GM23338 (cell line): ENCODE data around the gene DNAJC17. TPM values are rescaled to one million over a fixed set of nuclear protein-coding genes. Genes with fewer than 3 reads are reported as not detected.

ENCODE experiments used
- ATAC-seq: fragments of 200-7000 bp; cut with Tn5 transposase; 3 replicates; pipeline ENCODE4 v1.9.1; 2020
- DNase-seq: peaks from one replicate; pipeline ENCODE4 v3.0.0-alpha.2; 2015; ENCODE audit warnings: low spot score
- H2AFZ ChIP-seq: fragments of 200-600 bp; sonication (generic); 2 replicates; pipeline ENCODE4 v1.8.0; 2016; ENCODE audit warnings: antibody characterized with exemption, mild to moderate bottlenecking, moderate library complexity
- H3F3A ChIP-seq: fragments of 200-600 bp; sonication (generic); replicated peaks from 2 replicates; pipeline ENCODE4 v1.8.0; 2017; ENCODE audit warnings: antibody characterized with exemption, mixed run types, low read depth
- H3K27ac ChIP-seq: fragments of 200-600 bp; sonication (generic); 2 replicates; pipeline ENCODE4 v1.6.1; 2016; ENCODE audit warnings: low read depth
- H3K27me3 ChIP-seq: fragments of 200-600 bp; sonication (generic); 2 replicates; pipeline ENCODE4 v1.8.0; 2016; ENCODE audit warnings: mild to moderate bottlenecking, mixed run types, moderate library complexity; ENCODE audit not compliant: insufficient read depth
- H3K36me3 ChIP-seq: fragments of 200-600 bp; sonication (generic); 2 replicates; pipeline ENCODE4 v1.8.0; 2016; ENCODE audit warnings: mild to moderate bottlenecking; ENCODE audit not compliant: insufficient read depth
- H3K4me1 ChIP-seq: fragments of 200-600 bp; sonication (generic); 2 replicates; pipeline ENCODE4 v1.8.0; 2016; ENCODE audit warnings: mild to moderate bottlenecking, moderate library complexity; ENCODE audit not compliant: insufficient read depth
- H3K4me2 ChIP-seq: fragments of 200-600 bp; sonication (generic); 2 replicates; pipeline ENCODE4 v1.7.1; 2017; ENCODE audit warnings: mixed run types
- H3K4me3 ChIP-seq: fragments of 200-600 bp; sonication (generic); 2 replicates; pipeline ENCODE4 v1.6.1; 2016; ENCODE audit warnings: mixed run types
- H3K79me2 ChIP-seq: fragments of 200-600 bp; sonication (generic); replicated peaks from 2 replicates; pipeline ENCODE4 v1.8.0; 2017; ENCODE audit warnings: mild to moderate bottlenecking; ENCODE audit not compliant: insufficient read depth
- H3K9me2 ChIP-seq: fragments of 200-600 bp; sonication (generic); 2 replicates; pipeline ENCODE4 v1.8.0; 2017; ENCODE audit not compliant: insufficient read depth
- H4K20me1 ChIP-seq: fragments of 200-600 bp; sonication (generic); replicated peaks from 2 replicates; pipeline ENCODE4 v1.8.0; 2017; ENCODE audit warnings: mild to moderate bottlenecking; ENCODE audit not compliant: insufficient read depth
- H3K27ac Mint-ChIP-seq: 2 replicates; pipeline ENCODE4 v1.8.0; 2020; ENCODE audit warnings: inconsistent platforms, mild to moderate bottlenecking, moderate library complexity, mixed read lengths
- H3K27me3 Mint-ChIP-seq: 3 replicates; pipeline ENCODE4 v1.8.0; 2022; ENCODE audit warnings: low read depth, mild to moderate bottlenecking, moderate library complexity, mixed read lengths, inconsistent platforms; ENCODE audit not compliant: insufficient read depth, poor library complexity
- H3K36me3 Mint-ChIP-seq: 3 replicates; pipeline ENCODE4 v1.8.0; 2021; ENCODE audit warnings: low read depth, mild to moderate bottlenecking, inconsistent platforms, moderate library complexity, mixed read lengths
- H3K4me1 Mint-ChIP-seq: 3 replicates; pipeline ENCODE4 v1.8.0; 2020; ENCODE audit warnings: mild to moderate bottlenecking, inconsistent platforms, mixed read lengths
- H3K4me3 Mint-ChIP-seq: 3 replicates; pipeline ENCODE4 v1.8.0; 2021; ENCODE audit warnings: moderate library complexity, mild to moderate bottlenecking, inconsistent platforms, mixed read lengths
- H3K9me3 Mint-ChIP-seq: 3 replicates; pipeline ENCODE4 v1.8.0; 2020; ENCODE audit warnings: moderate library complexity, mild to moderate bottlenecking, inconsistent platforms, mixed read lengths
- CREB1 ChIP-seq: fragments of 250-450 bp; sonication (Bioruptor Pico); IDR thresholded peaks from 2 replicates; pipeline ENCODE4 v1.5.0; 2020; ENCODE audit warnings: low read depth, mild to moderate bottlenecking, moderate library complexity
- EZH2phosphoT487 ChIP-seq: fragments of 200-600 bp; sonication (generic); IDR thresholded peaks from one replicate; pipeline ENCODE4 v1.8.1; 2018; ENCODE audit warnings: antibody characterized with exemption; ENCODE audit not compliant: unreplicated experiment
- JUNB ChIP-seq: IDR thresholded peaks from one replicate; pipeline ENCODE4 v1.6.1; 2016; ENCODE audit warnings: antibody characterized with exemption; ENCODE audit not compliant: unreplicated experiment
- ZNF114 ChIP-seq: fragments of 250-450 bp; sonication (Bioruptor Pico); IDR thresholded peaks from 2 replicates; pipeline ENCODE4 v1.5.0; 2020; ENCODE audit warnings: mild to moderate bottlenecking, moderate library complexity
- ZNF331 ChIP-seq: fragments of 250-450 bp; sonication (Bioruptor Pico); IDR thresholded peaks from 2 replicates; pipeline ENCODE4 v1.5.0; 2020; ENCODE audit warnings: low read depth, mild to moderate bottlenecking, moderate library complexity
- polyA plus RNA-seq: library from polyadenylated mRNA; unstranded; fragments of >200 nt; fragmentation: Nextera tagmentation; extraction: Ambion mirVana; gene quantifications from 2 replicates; pipeline ENCODE4 v1.2.1, GENCODE V29; 2016
- total RNA-seq: library from RNA; depleted of rRNA; stranded (reverse); fragments of >200 nt; shearing (Covaris generic); gene quantifications from 2 replicates; pipeline ENCODE4 v1.2.3, GENCODE V29; 2014
- TF ChIP-seq, protein P1 (sequence below): IDR thresholded peaks from 2 replicates; pipeline ENCODE4 v1.6.1; 2016; ENCODE audit warnings: antibody characterized with exemption
- TF ChIP-seq, protein P2 (sequence below): fragments of 250-450 bp; sonication (Bioruptor Pico); IDR thresholded peaks from 2 replicates; pipeline ENCODE4 v1.5.0; 2020; ENCODE audit warnings: mild to moderate bottlenecking, moderate library complexity

Gene DNAJC17
- total and polyA plus RNA-seq, 2 experiments from 2014 or later: 23.0 to 77.6 TPM

DNA sequence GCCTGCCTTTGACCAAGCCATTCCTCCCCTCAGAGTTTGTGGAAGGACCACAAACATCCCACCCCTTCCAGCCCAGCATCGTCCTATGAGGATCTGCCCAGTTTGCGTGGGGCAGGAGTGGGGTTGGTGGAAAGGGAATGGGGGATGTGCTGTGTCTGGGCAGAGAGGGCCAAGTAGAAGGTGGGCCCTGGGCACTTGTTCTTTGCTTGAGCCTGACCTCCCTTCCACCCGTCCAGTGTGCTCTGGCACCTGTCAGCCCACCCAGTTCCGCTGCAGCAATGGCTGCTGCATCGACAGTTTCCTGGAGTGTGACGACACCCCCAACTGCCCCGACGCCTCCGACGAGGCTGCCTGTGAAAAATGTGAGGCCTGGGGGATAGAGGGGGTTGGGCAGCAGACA is 46.9 kb upstream of the DNAJC17 start:
- H3K4me3 Mint-ChIP-seq: no peak overlapping the region
- ATAC-seq: no peak
- Histone ChIP-seq H3K4me1 (no peaks in the 10 kb centered on the region), H3K79me2 (peaks cover 28% of the 10 kb centered on the region), H2AFZ (no peak overlapping the region), H3K9me2 (no peaks in the 10 kb centered on the region), H3K36me3 (peaks cover 11% of the 10 kb centered on the region), H3F3A (peaks cover 12% of the 10 kb centered on the region), H3K4me2 (no peak overlapping the region), H4K20me1 (peaks cover 12% of the 10 kb centered on the region), H3K27ac (no peak overlapping the region), H3K4me3 (no peak overlapping the region), H3K27me3 (no peaks in the 10 kb centered on the region)
- peaks cover 18% of the 10 kb centered on the region for H3K4me1 Mint-ChIP-seq
- no peak overlapping the region for H3K27ac Mint-ChIP-seq
- no peak for TF ChIP-seq ZNF114 (CRISPR knock-in tag)
- TF ChIP-seq, protein P1, sequence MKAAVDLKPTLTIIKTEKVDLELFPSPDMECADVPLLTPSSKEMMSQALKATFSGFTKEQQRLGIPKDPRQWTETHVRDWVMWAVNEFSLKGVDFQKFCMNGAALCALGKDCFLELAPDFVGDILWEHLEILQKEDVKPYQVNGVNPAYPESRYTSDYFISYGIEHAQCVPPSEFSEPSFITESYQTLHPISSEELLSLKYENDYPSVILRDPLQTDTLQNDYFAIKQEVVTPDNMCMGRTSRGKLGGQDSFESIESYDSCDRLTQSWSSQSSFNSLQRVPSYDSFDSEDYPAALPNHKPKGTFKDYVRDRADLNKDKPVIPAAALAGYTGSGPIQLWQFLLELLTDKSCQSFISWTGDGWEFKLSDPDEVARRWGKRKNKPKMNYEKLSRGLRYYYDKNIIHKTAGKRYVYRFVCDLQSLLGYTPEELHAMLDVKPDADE: no peak
- TF ChIP-seq EZH2phosphoT487: no peak
- TF ChIP-seq, protein P2, sequence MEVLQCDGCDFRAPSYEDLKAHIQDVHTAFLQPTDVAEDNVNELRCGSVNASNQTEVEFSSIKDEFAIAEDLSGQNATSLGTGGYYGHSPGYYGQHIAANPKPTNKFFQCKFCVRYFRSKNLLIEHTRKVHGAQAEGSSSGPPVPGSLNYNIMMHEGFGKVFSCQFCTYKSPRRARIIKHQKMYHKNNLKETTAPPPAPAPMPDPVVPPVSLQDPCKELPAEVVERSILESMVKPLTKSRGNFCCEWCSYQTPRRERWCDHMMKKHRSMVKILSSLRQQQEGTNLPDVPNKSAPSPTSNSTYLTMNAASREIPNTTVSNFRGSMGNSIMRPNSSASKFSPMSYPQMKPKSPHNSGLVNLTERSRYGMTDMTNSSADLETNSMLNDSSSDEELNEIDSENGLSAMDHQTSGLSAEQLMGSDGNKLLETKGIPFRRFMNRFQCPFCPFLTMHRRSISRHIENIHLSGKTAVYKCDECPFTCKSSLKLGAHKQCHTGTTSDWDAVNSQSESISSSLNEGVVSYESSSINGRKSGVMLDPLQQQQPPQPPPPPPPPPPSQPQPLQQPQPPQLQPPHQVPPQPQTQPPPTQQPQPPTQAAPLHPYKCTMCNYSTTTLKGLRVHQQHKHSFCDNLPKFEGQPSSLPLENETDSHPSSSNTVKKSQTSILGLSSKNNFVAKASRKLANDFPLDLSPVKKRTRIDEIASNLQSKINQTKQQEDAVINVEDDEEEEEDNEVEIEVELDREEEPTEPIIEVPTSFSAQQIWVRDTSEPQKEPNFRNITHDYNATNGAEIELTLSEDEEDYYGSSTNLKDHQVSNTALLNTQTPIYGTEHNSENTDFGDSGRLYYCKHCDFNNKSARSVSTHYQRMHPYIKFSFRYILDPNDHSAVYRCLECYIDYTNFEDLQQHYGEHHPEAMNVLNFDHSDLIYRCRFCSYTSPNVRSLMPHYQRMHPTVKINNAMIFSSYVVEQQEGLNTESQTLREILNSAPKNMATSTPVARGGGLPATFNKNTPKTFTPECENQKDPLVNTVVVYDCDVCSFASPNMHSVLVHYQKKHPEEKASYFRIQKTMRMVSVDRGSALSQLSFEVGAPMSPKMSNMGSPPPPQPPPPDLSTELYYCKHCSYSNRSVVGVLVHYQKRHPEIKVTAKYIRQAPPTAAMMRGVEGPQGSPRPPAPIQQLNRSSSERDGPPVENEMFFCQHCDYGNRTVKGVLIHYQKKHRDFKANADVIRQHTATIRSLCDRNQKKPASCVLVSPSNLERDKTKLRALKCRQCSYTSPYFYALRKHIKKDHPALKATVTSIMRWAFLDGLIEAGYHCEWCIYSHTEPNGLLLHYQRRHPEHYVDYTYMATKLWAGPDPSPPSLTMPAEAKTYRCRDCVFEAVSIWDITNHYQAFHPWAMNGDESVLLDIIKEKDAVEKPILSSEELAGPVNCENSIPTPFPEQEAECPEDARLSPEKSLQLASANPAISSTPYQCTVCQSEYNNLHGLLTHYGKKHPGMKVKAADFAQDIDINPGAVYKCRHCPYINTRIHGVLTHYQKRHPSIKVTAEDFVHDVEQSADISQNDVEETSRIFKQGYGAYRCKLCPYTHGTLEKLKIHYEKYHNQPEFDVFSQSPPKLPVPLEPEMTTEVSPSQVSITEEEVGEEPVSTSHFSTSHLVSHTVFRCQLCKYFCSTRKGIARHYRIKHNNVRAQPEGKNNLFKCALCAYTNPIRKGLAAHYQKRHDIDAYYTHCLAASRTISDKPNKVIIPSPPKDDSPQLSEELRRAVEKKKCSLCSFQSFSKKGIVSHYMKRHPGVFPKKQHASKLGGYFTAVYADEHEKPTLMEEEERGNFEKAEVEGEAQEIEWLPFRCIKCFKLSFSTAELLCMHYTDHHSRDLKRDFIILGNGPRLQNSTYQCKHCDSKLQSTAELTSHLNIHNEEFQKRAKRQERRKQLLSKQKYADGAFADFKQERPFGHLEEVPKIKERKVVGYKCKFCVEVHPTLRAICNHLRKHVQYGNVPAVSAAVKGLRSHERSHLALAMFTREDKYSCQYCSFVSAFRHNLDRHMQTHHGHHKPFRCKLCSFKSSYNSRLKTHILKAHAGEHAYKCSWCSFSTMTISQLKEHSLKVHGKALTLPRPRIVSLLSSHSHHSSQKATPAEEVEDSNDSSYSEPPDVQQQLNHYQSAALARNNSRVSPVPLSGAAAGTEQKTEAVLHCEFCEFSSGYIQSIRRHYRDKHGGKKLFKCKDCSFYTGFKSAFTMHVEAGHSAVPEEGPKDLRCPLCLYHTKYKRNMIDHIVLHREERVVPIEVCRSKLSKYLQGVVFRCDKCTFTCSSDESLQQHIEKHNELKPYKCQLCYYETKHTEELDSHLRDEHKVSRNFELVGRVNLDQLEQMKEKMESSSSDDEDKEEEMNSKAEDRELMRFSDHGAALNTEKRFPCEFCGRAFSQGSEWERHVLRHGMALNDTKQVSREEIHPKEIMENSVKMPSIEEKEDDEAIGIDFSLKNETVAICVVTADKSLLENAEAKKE: no peak
- TF ChIP-seq CREB1 (CRISPR knock-in tag): no peak
- no peak for TF ChIP-seq JUNB
- TF ChIP-seq ZNF331 (CRISPR knock-in tag): no peak
- no peaks in the 10 kb centered on the region for H3K9me3 Mint-ChIP-seq
- H3K27me3 Mint-ChIP-seq: peaks cover 11% of the 10 kb centered on the region
- peaks cover 76% of the 10 kb centered on the region for H3K36me3 Mint-ChIP-seq
- DNase-seq: no peak
